A673 (cell line): Measurements from ENCODE around the gene ITPR2. TPM values are rescaled to one million over a fixed set of nuclear protein-coding genes. Genes with fewer than 3 reads are reported as not detected.

Source experiments
- BruUV-seq: library from RNA; stranded (reverse); fragments of 400-500 nt; replicated peaks from 2 replicates; lab custom pipeline; 2021; lab: Mats Ljungman, UMichigan
- CTCF ChIA-PET: fragments of 300-600 bp; sonication (Branson Sonifier 250); formaldehyde crosslinking; loops from one replicate; lab custom pipeline; 2022; ENCODE audit warnings: antibody characterized with exemption; lab: Charles Lee
- POLR2A ChIA-PET: fragments of 300-600 bp; sonication (Branson Sonifier 250); formaldehyde crosslinking; loops from one replicate; lab custom pipeline; 2022; ENCODE audit warnings: antibody characterized with exemption; ENCODE audit not compliant: low non-redundant PET; lab: Charles Lee
- DNase-seq: peaks from one replicate; pipeline ENCODE4 v3.0.0-alpha.2; 2015; ENCODE audit warnings: low spot score
- H3K27ac ChIP-seq: fragments of 200-600 bp; sonication (generic); 2 replicates; pipeline ENCODE4 v1.5.1; 2016; ENCODE audit warnings: mixed run types, low read depth, mild to moderate bottlenecking, mixed read lengths, antibody characterized with exemption, low read length; ENCODE audit not compliant: poor library complexity, severe bottlenecking
- H3K27me3 ChIP-seq: fragments of 200-600 bp; sonication (generic); replicated peaks from 2 replicates; pipeline ENCODE4 v1.6.1; 2017; ENCODE audit warnings: mixed run types, low read depth, mild to moderate bottlenecking, mixed read lengths, antibody characterized with exemption, low read length; ENCODE audit not compliant: insufficient read depth, poor library complexity
- H3K36me3 ChIP-seq: fragments of 200-600 bp; sonication (generic); 2 replicates; pipeline ENCODE4 v1.6.1; 2016; ENCODE audit warnings: mixed run types, mild to moderate bottlenecking, mixed read lengths, antibody characterized with exemption, low read length; ENCODE audit not compliant: insufficient read depth, poor library complexity, severe bottlenecking
- H3K4me1 ChIP-seq: fragments of 200-600 bp; sonication (generic); 2 replicates; pipeline ENCODE4 v1.6.1; 2017; ENCODE audit warnings: mixed run types, mild to moderate bottlenecking, mixed read lengths, antibody characterized with exemption, low read length; ENCODE audit not compliant: insufficient read depth, poor library complexity, severe bottlenecking
- H3K4me3 ChIP-seq: fragments of 200-600 bp; sonication (generic); 2 replicates; pipeline ENCODE4 v1.5.1; 2016; ENCODE audit warnings: low read depth, mixed run types, mild to moderate bottlenecking, mixed read lengths, low read length; ENCODE audit not compliant: poor library complexity, severe bottlenecking
- H3K9me3 ChIP-seq: fragments of 200-600 bp; sonication (generic); 2 replicates; pipeline ENCODE4 v1.6.1; 2016; ENCODE audit warnings: mixed run types, low read depth, mild to moderate bottlenecking, mixed read lengths, antibody characterized with exemption, low read length; ENCODE audit not compliant: poor library complexity, severe bottlenecking
- CTCF ChIP-seq: fragments of 300-800, 200-600 bp; sonication (generic); conservative IDR thresholded peaks from 2 replicates; pipeline ENCODE4 v1.5.1; 2017; ENCODE audit warnings: low read depth, mild to moderate bottlenecking, antibody characterized with exemption, low read length, moderate library complexity, mixed read lengths
- EZH2 ChIP-seq: fragments of 200-600 bp; sonication (generic); IDR thresholded peaks from 2 replicates; pipeline ENCODE4 v1.6.1; 2017; ENCODE audit warnings: borderline replicate concordance, low read depth, mild to moderate bottlenecking, mixed read lengths, antibody characterized with exemption, low read length; ENCODE audit not compliant: poor library complexity, severe bottlenecking
- intact Hi-C: fragments of 100-400 bp; cut with micrococcal nuclease; formaldehyde crosslinking; loops from one replicate; pipeline ENCODE4 v1.10.0; 2022; ENCODE audit not compliant: unreplicated experiment
- total RNA-seq: library from RNA; stranded (reverse); gene quantifications from 2 replicates; pipeline ENCODE4 v1.2.3, GENCODE V29; 2021

The ITPR2 gene
- total RNA-seq, 1 experiment from 2014 or later, result 22.6 TPM

- POLR2A ChIA-PET, result no interaction called here
- no peak for DNase-seq
- Histone ChIP-seq H3K4me3 (no peak overlapping the region), H3K36me3 (no peaks in the 10 kb centered on the region), H3K9me3 (no peaks in the 10 kb centered on the region), H3K4me1 (no peaks in the 10 kb centered on the region), H3K27me3 (no peaks in the 10 kb centered on the region), H3K27ac (no peak overlapping the region)
- CTCF ChIA-PET, result no interaction called here
- TF ChIP-seq CTCF, result no peak
- TF ChIP-seq EZH2, result no peak
- intact Hi-C loops, result no loop called here
- no TSS peak for BruUV-seq
Observed at GRCh38 chr12:26370098-26370497, 462.9 kb downstream of the ITPR2 start.

DNA sequence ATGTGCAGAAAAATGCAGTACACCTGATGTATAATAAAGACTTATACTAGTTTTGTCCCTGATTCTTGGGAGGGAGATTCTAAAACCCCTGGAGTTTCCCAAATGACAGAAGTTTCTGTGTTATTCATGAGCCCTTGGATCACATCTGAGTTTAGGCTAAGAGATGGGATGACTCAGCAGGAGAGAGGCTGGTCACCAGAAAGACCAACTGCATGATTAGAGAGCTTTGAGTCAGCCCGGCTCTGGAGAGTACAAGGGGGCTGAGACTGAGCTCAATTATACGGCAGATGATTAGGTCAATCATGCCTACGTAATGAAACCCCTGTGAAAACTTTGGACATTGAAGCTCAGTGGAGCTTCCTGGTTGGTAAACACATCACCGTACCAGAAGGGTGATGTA, 463.4 kb downstream of the ITPR2 start:
- H3K27me3 ChIP-seq, result no peaks in the 10 kb centered on the region
- ChIA-PET POLR2A (no interaction called here), CTCF (no interaction called here)
- H3K9me3 ChIP-seq, result no peaks in the 10 kb centered on the region
- no peaks in the 10 kb centered on the region for H3K4me1 ChIP-seq
- no peaks in the 10 kb centered on the region for H3K36me3 ChIP-seq
- no TSS peak for BruUV-seq
- H3K27ac ChIP-seq, result no peak overlapping the region
- intact Hi-C loops, result no loop called here
- TF ChIP-seq EZH2, result no peak
- TF ChIP-seq CTCF, result no peak
- no peak overlapping the region for H3K4me3 ChIP-seq
- peak; percentile 41 for DNase-seq

DNA sequence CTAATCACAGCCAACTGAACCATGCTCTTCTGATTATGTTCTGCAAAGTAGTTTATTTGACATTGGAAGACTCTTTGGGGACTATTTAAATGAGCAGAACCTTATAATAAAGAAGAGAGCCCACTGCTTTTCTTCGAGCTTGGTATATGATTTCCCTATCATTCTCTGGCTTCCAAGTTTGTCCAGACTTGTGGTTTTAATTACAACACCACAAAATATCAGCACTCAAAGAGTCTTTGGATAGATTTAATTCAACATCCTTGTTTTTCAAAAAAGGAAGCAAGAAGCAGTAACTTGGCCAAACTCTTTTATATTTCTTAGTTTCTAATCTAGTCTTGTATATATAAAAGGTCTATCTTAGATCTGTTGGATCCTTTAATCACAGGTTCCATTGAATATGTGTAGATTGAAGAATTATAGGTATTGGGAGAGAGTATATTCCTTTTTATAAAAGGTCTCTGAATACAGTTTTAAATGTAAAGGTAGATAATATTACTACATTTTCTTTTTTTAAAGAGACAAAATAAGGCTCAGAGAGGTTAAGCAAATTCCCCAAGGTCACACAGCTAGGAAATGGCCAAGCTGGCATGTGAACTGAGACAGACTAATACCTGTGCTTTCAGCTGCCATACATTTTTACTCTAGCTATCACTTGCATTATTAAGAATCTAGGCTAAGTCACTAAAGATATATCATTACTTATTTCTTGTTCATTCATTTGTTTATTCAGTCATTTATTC, 464.8 kb downstream of the ITPR2 start:
- intact Hi-C loops, result no loop called here

More for the DNA sequence above, 464.8 kb downstream of the ITPR2 start:
- no peak for TF ChIP-seq EZH2
- no peak for TF ChIP-seq CTCF
- no TSS peak for BruUV-seq
- POLR2A ChIA-PET, result interaction anchor here (0.7 kb wide), 1 partner anchor 430 kb away, joined by 4 read pairs; no protein-coding TSS in a partner anchor
- CTCF ChIA-PET, result no interaction called here
- Histone ChIP-seq H3K27ac (no peak overlapping the region), H3K4me1 (no peaks in the 10 kb centered on the region), H3K4me3 (no peak overlapping the region), H3K9me3 (no peaks in the 10 kb centered on the region), H3K36me3 (no peaks in the 10 kb centered on the region), H3K27me3 (no peaks in the 10 kb centered on the region)
- DNase-seq, result no peak
